NOMO-1 treated with dmso at 0.1 percent for 144 hours (cell line): ENCODE measurements around the gene HOXA5.
A peak's percentile ranks its signal among the peaks of the same experiment; 100 is the strongest.

ENCODE experiments used
- DNase-seq: peaks from one replicate; lab custom pipeline; 2025; ENCODE audit not compliant: unreplicated experiment; lab: John Stamatoyannopoulos, UW

HOXA5 gene

DNA sequence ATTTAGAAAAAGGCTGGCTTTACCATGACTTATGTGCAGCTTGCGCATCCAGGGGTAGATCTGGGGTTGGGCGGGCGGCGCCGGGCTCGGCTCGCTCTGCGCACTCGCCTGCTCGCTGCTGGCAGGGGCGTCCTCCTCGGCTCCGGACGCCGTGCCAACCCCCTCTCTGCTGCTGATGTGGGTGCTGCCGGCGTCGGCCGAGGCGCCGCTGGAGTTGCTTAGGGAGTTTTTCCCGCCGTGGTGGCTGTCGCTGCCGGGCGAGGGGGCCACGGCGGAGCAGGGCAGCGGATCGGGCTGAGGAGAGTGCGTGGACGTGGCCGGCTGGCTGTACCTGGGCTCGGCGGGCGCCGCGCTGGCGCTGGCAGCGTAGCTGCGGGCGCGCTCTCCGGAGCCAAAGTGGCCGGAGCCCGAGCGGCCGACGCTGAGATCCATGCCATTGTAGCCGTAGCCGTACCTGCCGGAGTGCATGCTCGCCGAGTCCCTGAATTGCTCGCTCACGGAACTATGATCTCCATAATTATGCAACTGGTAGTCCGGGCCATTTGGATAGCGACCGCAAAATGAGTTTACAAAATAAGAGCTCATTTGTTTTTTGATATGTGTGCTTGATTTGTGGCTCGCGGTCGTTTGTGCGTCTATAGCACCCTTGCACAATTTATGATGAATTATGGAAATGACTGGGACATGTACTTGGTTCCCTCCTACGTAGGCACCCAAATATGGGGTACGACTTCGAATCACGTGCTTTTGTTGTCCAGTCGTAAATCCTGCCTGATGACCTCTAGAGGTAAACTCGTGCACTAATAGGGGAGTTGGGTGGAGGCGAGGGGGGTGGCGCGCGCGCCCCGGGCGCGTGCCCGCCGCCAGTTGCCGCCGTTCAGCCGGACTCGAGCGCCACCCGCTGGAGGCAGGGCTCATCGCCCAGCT, at the start of gene HOXA5:
HOXA5 (minus strand) TSS at position 659 of the 927 bp plus-strand sequence; CDS start at position 585, 74 bp downstream.
- DNase-seq = no peak

DNA sequence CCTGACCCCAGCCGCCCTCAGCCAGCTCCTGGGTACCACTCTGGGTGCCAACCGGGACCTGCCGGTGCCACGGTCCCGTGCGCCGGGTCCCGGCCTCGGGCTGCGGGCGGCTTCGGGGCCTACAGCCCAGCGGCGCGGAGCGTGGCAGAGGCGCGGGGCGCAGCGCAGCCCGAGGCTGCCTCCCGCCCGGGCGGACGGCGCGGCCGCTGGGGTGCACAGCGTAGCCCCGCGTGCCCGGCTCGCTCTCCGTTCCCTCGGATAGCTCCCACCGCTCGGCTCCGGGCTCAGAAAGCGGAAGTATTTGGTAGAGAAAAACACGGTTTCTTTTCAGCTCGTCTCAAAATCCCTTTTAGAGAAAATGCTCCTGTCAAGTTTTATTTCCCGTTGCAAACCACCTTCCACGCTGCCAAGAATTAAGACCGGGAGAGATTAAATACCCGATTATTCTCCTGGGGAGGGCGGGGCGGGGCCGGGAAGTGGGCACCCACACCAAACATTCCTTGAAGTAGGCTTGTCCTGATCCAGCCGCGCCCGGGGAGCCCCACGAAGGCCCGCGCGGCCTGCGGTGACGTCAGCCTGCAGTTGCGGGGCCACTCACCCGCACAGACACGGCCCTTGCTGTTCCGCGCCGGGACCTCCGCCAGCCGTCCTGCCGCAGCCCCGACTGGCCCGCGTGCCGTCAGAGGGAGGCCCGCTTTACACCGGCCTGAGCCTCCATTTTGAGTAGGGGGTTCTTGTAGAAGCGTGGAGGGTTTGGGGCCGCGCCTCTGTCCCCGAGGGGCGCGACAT, 49.3 kb upstream of the HOXA5 start:
- peak; percentile 65 for DNase-seq

DNA sequence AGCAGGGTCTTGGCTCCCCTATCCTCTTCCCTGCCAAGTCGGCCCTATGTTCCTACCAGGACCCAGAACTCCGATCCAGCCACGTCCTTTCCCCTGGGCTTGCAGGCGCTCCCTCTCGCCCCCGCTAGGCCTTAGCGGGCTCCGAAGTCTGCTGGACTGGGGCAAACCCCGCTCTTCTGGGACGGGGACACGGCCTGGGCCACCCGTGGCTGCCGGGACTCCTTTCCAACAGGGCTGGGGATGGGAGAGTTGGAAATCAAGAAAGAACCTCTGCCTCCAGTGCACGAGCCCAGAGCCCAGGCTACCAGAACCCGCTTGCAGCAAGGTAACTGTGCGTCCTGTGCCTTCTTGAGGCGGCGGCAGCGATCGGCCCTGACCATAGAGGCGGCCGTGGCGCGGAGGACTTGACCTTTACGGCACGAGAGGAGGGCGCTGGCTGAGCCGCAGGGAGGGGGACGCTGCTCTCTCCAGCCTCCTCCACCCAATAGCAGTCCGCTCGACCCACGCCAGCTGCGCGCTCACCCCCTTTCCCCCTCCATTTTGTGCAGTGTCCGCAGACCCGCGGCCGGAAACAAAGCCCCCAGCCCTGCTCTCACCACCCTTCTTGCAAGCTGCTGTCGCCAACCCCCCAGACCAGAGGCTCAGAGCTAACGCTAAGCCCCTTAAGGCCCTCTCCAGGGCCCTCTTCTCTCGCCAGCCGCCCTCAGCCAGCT, 48.5 kb upstream of the HOXA5 start:
- no peak for DNase-seq

DNA sequence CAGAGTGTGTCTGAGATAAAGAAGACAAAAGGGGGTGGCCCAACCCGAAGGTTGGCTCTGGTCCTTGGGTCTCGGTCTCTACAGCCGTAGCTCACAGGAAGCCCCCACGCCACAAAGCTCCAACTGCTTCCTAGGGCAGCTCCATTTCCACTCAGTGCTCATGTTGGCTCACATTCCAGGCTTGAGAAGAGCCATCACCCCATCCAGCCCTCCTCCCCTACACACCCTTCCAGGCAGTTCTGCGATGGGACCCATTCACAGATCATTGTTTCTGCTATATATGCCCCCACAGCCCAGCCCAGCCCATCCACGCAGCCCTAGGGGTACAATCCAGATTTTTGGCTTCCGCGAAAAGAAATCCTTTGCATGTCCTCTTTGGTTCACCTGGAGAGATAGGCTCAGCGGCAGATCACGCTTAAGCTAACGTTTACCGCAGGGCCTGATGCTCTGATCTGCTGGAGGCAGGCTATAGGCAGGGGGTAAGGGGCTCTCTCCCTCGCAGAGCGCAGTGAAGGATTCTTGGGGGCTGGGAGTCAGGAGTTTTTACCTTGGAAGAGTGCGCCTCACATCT, 47.8 kb upstream of the HOXA5 start:
- no peak for DNase-seq

DNA sequence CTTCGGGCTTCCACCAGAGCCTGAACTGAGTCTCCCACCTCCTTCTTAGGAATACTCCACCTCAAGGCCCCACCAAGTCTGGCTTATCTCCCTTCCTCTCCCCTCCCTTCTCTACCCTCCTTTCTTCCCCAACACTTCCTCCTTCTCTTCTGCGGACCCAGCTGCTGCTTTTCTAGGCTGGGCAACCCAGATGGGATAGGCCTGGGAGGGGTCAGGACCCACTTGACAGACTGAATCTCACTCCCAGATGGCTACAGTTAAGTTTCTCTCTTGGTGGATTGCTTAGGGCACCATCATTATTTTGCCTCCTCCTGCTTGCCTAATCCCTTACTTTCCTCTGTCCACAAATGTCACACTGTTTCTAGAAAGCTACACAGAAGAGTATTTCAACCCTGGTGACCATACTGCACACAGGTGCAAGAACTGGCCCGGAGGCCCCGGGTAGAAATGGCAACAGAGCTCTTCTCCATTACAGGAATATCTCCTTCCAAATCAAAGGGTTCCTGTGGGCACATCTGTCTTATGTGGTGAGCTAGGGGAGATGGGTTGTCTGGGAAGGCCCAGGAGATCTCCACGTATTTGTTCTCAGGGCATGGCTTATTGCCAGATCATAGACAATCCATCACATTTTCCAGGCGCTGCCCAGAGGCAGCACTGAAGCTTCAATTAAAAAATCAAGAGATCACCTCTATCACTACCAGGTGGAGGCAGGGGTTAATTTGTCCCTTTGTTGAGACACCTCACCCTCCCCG, 46.7 kb upstream of the HOXA5 start:
- DNase-seq = no peak

DNA sequence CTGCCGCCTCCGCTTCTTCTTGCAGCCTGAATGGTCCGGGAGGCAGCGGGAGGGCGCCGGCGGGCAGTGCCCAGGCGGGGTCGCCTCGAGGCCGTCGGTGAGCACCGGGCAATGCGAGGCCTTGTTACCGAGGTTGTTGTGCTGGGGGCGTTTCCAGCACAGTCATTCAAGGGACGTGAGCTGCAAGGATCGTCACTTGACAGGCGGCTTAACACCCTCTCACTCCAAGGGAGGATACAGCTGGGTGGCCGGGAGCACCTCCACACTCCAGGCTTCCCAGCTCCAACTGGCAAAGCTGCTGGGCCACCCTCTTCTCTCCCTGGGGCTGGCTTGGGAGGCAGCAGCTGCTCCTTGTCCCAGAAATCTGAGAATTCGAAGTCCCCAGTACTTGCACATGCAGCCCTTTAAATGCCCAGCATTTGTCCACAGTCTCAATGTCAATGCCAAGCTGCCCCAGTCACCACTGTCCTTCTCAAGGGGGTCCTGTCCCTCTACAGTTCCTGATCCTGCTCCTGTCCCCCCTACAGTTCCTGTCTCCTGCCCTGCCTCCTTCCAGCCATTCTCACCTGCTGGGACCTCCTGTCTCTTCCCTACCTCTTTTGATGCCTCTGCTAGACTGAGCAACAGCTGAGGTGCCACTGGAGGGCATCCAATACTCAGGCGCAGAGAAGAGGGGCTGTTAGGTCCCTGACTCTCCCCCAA, 46.0 kb upstream of the HOXA5 start:
- no peak for DNase-seq

DNA sequence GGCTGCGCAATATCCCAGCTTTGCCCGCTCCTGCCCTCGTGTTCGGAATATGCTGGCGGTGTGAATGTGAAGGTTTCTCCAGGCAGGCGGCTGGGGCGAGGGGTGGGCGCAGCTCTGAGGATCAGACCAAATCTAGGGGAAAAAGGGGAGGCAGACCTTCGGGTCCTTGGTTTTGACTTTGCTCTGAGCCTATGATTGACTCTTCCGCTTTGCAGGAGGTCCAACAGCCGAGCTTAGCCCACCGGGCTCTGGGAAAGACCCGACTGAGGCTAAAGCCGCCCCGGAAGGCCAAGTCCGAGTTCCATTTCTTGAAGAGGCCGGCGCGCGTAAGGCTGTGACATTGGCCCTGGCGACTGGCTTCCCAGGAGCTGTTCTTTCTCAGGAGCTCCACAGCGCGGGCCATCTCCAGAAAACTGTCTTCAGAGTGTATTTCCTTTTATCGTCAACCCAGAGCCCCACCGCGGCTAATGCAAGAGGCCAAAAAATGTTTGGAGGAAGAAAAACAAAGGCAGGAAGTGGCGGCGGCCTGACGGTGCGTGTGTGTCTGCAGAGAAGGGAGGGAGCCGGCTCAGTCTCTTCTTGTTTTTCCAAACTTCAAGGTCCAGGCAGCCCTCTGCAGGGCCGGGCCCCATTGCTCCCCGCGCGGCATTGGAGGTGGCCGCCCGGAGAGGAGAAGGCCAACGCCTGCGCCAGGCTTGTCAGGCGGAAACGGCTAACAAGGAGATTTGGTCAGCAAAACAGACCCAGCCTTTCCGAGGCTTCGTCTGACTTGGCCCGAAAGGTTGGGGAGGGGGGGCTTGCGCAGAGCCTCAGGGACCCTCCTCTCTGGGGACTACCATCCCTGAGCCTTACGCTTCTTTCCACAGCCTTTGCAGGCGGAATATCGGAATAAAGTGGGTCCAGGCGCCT, 45.2 kb upstream of the HOXA5 start:
- peak; percentile 63 for DNase-seq

DNA sequence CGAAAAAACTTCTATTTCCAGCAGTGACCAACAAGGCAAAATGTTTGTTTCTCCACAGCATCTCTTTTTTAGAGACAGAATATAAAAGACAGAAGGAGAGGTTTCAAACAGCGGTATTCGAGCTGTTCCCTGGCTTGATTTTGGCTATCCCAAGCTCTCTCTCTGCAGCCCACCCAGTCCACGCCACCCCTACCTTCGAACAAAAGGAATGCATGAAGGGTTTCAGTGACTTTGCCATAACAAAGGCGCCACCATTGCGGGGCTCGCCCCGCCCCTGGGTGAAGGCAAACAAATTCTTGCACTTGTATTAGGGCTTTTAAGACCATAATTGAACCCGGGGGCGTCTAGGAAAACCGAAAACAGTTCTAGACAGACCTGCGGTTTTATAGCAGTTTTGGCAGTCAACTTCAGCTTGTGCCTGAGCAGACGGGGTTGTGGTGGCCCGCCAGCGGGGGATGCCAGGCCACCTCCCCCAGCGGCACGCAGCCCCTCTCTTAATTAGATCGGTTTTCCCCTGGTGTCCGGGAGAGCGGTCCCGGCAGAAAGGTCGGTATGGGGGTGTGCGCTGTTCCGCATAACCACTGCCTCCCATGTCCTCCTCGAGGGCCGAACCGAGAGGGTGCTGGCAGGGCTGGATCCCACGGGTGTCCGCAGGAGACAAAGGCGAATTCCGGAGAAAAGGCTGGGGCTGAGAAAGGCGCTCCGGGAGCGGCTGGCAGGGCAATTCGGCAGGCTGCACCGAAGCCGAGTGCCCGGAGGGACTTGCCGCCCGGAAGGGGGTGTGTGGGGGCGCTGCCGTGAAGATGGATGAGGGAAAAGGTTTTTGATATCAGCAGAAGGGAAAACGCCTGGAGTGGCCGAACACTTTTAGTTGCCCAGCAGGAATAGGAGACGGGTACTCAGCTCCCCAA, 44.2 kb upstream of the HOXA5 start:
- no peak for DNase-seq

DNA sequence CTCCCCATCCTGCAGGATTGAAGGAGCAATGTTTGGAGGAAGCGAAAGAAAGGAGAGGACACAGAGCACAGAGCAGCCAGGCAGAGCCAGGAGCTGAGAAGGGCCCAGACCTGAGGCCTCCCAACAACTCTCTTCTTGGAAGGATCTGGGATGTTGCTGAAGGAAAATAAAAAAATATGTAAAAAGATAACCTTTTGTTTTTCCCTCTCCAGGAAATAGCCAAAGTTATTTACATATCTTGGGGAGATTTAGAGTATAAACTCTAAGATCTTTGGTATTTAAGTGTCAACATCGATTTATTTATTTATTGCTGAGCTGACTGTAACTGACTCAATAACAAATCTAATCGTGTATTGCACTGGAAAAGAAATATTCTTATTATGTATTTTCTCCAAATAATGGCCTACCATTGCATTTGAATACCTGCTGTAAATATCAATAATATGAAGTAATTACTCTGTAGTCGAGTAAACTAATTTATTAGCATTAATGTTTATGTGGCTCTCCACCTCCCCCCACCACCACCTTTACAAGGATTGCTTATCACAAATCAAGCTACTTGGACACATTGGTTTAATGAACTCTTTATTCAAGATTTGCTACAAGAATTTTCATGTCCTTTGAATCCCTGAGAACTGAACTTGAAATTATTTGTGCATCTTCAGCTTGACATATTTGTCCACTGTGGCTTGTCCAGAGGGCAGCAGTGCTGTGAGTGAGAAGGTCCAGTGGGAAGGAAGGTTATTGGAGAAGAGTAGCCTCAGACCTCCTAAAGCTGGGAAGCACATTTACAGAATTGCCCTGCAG, 43.4 kb upstream of the HOXA5 start:
- no peak for DNase-seq

DNA sequence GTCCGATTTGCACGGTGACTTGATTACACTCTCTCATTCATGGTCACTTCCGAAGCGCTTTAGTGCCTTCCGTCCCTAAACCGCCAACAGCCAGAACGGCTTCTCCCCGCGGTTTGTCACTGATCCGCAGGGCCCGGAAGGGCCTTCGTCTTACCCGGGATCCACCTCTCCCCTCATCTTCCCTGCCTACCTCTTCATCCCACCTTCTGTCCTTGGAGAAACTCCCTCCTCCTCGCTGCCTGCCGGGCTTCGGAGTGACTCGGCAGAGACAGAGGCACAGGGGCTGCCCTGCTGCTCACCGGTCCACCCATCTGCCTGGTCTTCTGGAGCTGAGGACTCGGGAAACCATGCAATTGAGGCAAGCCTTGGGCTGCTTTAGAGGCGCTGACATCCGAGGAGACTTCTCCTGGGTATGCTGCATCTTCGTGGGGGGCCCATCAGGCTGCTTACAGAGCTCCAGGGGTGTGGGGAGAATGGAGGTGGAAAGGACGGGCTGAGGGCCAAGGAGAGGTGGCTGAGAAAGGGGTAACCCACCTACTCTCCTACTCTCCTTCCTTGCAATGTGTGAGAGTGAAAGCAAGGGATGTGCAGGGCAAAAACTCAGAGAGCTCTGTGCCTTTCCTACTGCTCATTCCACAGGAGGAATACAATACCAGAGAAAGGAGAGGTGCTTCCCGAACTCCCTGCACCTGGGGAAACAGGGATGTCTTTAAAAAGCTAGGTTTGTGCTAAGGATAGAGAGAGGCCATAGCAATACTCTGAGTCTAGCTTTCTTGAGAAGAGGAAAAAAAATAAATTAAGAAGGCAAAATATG, 42.6 kb upstream of the HOXA5 start:
- DNase-seq = no peak

DNA sequence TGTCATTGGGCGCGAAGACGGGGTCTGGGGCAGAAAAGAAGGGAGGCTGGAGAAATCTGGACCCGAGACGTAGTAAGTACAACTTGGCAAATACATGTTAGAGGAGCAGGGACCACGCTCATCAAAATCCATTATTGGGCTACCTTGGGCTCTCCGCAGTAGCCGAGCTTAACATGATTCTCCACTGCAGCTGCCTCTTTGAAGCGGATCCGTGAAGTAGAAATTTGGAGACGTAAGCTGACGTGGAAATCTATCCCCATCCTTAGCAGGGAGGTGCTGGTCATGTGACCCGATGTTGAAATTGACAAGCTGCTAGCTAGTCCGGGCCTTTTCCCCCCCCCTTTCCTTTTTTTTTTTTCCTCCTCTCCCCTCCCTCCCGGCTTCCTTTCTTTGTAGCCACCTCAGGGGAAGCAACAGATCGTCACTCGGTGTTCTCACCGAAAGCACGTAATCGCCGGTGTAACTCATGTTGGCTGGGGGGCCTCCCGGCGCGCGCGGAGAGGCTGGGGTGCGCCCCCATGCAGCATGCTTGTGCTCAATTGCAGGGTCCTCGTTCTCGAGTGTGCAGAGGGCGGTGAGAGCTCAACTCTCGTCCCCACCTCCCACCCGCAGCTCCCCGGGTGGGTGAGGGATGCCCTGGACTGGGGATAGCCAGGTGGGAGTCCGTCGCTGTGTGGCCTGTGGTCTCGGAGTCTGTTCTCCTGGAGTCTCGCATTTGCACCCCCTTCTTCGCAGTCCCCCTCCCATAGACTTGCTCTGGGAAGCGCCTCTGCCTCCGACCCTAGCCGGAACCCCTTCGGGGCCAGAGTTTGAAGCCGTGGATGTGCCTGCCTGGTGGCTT, 41.8 kb upstream of the HOXA5 start, which contains the start of gene HOXA11:
HOXA11 (minus strand) TSS at position 220 of the 841 bp plus-strand sequence; CDS start at position 132, 88 bp downstream.
- DNase-seq = peak; percentile 85

DNA sequence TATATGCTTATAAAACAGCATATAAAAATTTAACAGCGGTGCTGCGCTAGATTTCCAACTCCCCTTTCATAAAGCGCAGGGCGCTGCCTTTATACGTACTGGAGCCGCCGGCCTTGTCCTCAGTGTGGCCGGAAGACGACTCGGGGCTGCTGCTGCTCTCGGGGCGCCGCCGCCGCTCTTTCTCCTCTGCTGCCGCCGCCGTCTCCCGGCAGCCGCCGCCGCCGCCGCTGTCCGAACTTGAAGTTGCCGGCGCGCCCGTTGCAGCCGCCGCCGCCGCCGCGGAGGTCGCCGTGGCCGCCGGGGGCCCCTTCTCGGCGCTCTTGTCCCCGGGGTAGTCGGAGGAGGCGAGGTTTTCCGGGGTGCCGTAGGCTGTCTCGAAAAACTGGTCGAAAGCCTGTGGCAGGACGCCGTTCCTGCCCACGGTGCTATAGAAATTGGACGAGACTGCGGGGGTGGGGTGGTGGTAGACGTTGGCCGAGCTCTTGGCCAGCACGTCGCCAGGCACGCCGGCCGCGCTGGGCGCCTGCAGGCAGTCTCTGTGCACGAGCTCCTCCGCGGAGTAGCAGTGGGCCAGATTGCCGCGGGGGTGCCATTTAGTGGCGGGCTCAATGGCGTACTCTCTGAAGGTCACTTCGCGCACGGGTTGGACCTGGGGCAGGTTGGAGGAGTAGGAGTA, 41.0 kb upstream of the HOXA5 start:
- DNase-seq = no peak

DNA sequence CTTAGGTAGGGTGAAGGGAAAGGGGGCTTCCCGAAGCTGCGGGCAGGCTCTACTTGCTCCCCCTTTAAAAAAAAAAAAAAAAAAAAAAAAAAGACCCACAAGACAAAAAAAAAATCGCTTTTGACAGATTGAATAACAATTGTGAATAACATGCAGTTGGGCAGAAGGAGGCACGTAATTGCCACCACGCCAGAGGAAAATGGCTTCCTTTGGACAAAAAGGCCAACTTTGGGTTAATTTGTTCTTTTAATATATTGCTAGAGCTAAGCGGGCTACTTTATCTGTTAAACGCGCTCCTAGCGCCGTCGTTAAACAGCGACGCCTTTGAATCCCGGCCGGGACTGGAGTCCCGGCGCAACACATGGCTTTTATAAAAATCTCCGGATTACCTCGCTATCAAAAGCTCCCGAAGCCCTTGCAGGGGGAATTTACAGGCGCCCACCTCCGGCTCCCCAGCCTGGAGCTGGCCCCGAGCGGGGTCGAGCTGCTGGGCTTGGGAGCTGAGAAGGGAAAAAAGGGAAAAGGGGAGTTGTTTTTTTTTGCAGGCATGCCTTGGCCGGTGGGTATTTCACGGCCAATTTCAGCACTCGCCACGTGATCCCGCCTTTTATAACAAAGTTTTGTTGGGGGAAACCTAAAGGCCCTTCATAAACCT, 40.3 kb upstream of the HOXA5 start:
- no peak for DNase-seq
